Stomach smooth muscle (tissue), 2 donors: Measurements from ENCODE around the gene FANCC.

Experiments used
- H3K27ac ChIP-seq: one replicate; pipeline ENCODE4 v1.7.0; 2013; ENCODE audit warnings: mild to moderate bottlenecking, low read length, inconsistent platforms
- H3K27me3 ChIP-seq, 2 donors: one replicate each; pipeline ENCODE4 v1.7.0; 2013; ENCODE audit warnings: low read length in 2 of 2; ENCODE audit not compliant: insufficient read depth in 2 of 2, control insufficient read depth in 1 of 2
- H3K36me3 ChIP-seq, 2 donors: one replicate each; pipeline ENCODE4 v1.7.0; 2013; ENCODE audit warnings: low read length in 2 of 2; ENCODE audit not compliant: control insufficient read depth in 2 of 2, insufficient read depth in 2 of 2
- H3K4me1 ChIP-seq: one replicate; pipeline ENCODE4 v1.7.0; 2013; ENCODE audit warnings: low read length; ENCODE audit not compliant: control insufficient read depth, insufficient read depth
- H3K4me3 ChIP-seq, 2 donors: one replicate each; pipeline ENCODE4 v1.7.0; 2013; ENCODE audit warnings: low read length in 2 of 2
- H3K9ac ChIP-seq, 2 donors: one replicate each; pipeline ENCODE4 v1.7.0; 2013; ENCODE audit warnings: low read length in 2 of 2, mild to moderate bottlenecking in 1 of 2
- H3K9me3 ChIP-seq, 2 donors: one replicate each; pipeline ENCODE4 v1.7.0; 2013; ENCODE audit warnings: low read length in 2 of 2; ENCODE audit not compliant: control insufficient read depth in 2 of 2
- donor health status: healthy.
- donor health status: Pancreatic carcinoma.

FANCC gene

DNA sequence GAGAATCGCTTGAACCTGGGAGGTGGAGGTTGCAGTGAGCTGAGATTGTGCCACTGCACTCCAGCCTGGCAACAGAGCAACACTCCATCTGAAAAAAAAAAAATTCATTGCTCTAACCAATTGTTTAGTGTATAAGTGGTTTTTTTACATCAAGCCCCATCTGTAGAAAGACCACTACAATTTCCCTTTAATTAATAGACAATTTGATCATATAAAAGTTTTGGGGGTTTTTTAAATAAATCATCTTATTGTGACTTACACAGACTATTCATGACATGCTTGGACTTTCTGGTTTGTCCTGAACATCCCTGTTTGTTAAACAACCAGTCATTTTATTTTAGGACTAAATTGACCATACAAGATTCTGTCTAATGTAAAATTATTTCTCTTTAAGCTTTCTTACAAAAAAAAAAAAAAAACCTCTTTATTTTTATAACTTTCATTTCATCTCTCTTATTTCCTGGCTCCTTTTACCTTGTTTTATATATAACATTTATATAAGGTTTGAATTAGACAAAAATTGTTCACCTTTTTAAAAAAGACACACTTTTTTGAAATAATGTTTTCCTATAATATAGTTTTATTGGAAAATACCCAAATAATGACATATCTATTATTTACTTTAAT is 9.8 kb upstream of the FANCC start:
- Histone ChIP-seq H3K36me3 (no peaks in the 10 kb centered on the region), H3K4me1 (no peaks in the 10 kb centered on the region), H3K9me3 (no peaks in the 10 kb centered on the region), H3K27me3 (peaks cover 0 to 2% of the 10 kb centered on the region in 2 donors), H3K9ac (no peak overlapping the region), H3K4me3 (no peak overlapping the region), H3K27ac (no peak overlapping the region)

DNA sequence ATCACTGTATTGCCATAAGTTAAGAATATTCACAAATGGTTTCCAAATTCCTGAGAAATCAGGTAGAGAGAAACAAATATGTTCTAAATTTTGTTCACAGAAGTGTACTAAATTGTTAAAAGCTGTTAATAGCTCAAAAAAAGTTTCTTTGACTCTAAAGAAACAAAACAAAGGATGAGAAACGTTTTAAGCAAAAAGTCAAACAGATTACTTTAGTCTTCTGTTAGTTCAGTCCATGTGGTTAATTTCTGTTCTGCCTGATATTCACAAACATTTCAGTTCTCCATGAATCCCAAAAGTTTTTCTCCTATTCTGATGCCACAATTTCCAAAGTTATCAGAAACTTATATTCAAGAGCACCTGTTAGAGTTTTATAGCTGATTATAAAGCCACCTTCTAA is 7.7 kb upstream of the FANCC start:
- no peak overlapping the region for H3K4me3 ChIP-seq
- no peaks in the 10 kb centered on the region for H3K36me3 ChIP-seq
- no peaks in the 10 kb centered on the region for H3K9me3 ChIP-seq
- no peak overlapping the region for H3K27ac ChIP-seq
- no peaks in the 10 kb centered on the region for H3K4me1 ChIP-seq
- H3K27me3 ChIP-seq = peaks cover 0 to 2% of the 10 kb centered on the region in 2 donors
- no peak overlapping the region for H3K9ac ChIP-seq

DNA sequence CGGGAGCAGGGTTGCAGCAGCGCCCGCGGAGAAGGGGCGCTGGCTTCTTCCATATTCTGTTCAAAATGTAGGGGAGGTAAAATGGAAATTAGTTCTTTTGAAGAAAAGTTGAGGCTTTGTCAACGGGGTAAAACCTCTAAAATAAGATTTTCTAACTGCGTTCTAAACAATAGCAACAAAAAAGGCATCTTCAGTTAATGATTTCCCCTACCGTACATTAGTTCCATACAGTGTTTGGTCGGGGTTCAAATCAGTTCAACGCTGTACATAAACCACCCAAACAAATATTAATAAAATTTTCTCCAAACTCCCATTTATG is 343 bp upstream of the FANCC start:
- Histone ChIP-seq H3K4me3 (peak overlapping the region; percentile 86 to 97), H3K36me3 (no peaks in the 10 kb centered on the region), H3K9ac (peak overlapping the region; percentile 80 to 85), H3K4me1 (no peaks in the 10 kb centered on the region), H3K27me3 (peaks cover 0 to under 1% of the 10 kb centered on the region in 2 donors), H3K27ac (peak overlapping the region; percentile 80), H3K9me3 (no peaks in the 10 kb centered on the region)

DNA sequence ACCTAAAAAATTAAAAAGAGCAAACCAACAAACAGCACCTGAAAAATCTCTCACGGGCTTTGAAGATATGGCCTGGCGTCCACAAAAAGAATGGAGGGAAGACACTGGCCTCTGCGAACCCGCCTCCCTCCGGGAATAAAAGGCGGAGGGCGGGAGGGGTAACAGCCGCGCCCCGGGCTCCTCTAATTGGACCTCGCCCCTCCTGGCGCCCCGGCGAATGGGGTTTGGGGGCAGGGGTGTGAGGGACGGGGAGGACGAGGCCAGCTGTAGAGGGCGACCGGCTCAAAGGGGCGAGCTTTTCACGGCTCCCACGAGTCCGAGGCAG is 753 bp downstream of the FANCC start:
- Histone ChIP-seq H3K27ac (peak overlapping the region; percentile 80), H3K4me3 (peak overlapping the region; percentile 86 to 97), H3K27me3 (no peaks in the 10 kb centered on the region), H3K4me1 (no peaks in the 10 kb centered on the region), H3K36me3 (no peaks in the 10 kb centered on the region), H3K9me3 (no peaks in the 10 kb centered on the region), H3K9ac (peak overlapping the region in 1 of 2 donors; percentile 85)

DNA sequence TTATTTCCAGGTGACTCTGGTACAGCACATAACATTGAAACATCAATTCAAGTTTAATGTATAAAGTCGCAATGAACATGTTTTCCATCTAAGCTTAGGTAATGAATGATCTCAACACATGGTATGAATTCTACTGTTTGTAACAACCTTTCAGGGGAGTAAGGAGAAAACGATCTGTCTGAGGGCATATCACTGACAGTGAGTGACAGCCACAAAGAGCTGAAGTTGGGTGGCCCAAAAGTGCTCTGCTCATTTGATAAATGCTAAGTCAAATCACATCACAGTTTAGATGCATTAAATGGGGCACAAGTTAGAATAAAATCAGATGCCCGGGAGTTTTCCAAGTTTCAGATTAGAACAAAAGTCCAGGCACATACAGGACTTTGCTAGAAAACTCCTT is 1.2 kb downstream of the FANCC start:
- no peaks in the 10 kb centered on the region for H3K36me3 ChIP-seq
- peak overlapping the region; percentile 86 to 97 for H3K4me3 ChIP-seq
- H3K27me3 ChIP-seq = no peaks in the 10 kb centered on the region
- H3K9ac ChIP-seq = peak overlapping the region in 1 of 2 donors; percentile 85
- H3K27ac ChIP-seq = no peak overlapping the region
- H3K9me3 ChIP-seq = no peaks in the 10 kb centered on the region
- no peaks in the 10 kb centered on the region for H3K4me1 ChIP-seq

DNA sequence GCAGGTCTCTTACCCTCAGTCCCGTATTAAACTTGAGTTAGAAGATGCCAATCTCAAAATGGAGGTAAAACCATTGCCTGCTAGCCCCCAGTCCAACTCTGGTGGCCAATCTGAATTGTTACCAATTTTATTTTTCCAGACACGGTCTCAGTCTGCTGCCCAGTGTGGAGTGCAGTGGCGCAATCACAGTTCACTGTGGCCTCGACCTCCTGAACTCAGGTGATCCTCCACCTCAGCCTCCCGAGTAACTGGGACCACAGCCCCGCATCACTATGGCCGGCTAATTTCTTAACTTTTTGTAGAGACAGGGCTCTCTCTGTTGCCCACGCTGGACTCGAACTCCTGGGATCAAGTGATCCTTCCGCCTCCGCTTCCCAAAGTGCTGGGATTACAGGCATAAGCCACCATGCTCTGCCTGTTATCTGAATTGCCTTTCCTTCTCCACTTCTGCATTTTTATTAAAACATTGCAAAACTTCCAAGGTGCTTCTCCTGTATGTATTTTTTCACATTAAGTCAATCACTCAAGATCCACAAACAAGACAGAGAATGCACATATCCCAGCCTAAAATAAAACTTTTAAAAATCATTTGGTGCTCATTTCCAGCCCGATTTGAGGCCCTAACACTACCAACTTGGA is 2.3 kb downstream of the FANCC start:
- no peak overlapping the region for H3K27ac ChIP-seq
- no peak overlapping the region for H3K4me3 ChIP-seq
- H3K9me3 ChIP-seq = no peaks in the 10 kb centered on the region
- no peaks in the 10 kb centered on the region for H3K36me3 ChIP-seq
- no peaks in the 10 kb centered on the region for H3K27me3 ChIP-seq
- H3K9ac ChIP-seq = no peak overlapping the region
- H3K4me1 ChIP-seq = no peaks in the 10 kb centered on the region

DNA sequence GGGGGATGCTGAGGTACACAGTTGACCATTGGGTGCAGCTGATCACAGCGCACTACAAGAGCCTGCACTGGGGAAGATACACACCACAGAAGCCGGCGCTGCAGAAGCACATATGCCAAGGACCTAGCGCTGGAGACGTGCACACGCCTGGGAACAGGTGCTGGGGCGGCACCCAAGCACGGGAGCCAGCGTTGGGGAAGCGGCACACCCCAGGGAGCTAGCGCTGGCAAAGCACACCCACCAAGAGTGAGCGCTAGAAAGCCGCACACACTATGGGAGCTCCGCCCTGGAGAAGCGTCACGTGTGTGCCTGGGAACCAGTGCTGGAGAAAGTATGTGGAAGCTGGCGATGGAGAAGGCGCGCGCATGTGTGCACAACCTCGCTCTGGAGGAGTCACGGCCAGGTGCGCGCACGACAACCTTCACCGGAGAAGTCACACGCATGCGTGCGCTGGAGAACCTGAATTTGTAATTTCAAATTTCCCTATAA is 4.5 kb downstream of the FANCC start:
- H3K4me3 ChIP-seq = peak overlapping the region; percentile 52 to 75
- no peak overlapping the region for H3K9ac ChIP-seq
- H3K36me3 ChIP-seq = no peaks in the 10 kb centered on the region
- H3K9me3 ChIP-seq = no peaks in the 10 kb centered on the region
- no peaks in the 10 kb centered on the region for H3K4me1 ChIP-seq
- no peaks in the 10 kb centered on the region for H3K27me3 ChIP-seq
- no peak overlapping the region for H3K27ac ChIP-seq

DNA sequence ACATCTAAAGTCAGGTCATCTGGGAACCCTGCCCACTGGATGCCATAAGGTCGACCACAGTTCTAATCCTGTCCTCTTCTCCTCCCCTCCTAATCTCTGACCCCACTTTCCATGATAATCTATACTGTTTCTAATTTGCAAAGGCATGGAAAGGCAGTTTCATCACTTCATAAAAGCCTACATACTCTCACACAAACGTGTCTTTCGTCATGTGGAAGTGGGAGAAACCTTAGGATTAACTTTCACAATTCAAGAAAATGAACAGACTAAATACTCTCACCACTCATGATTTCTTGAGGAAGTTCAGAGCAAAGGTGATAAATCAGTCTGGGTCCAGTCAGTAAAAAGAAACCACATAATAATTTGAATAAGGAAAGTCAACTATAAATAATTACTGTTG is 5.5 kb downstream of the FANCC start:
- no peaks in the 10 kb centered on the region for H3K9me3 ChIP-seq
- H3K27ac ChIP-seq = no peak overlapping the region
- no peak overlapping the region for H3K9ac ChIP-seq

DNA sequence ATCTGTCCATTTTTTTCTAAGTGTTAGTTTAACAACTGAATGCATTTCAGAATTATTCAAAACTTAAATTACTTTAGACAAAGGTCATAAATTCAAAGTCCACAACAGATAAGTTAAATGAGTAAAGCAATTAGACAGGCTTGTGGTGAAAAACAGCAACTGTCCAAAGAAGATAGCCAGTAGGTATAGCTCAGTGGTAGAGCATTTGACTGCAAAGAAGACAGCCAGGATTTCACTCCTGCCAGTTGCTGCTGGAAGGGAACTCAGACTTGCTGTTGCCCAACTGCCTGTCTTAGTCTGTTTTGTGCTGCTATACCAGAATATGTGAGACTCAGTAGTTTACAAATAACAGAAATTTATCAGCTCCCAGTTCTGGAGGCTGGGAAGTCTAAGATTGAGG is 10.0 kb downstream of the FANCC start:
- H3K4me3 ChIP-seq = no peak overlapping the region
- no peak overlapping the region for H3K27ac ChIP-seq
- H3K27me3 ChIP-seq = no peaks in the 10 kb centered on the region
- no peak overlapping the region for H3K9ac ChIP-seq
- no peaks in the 10 kb centered on the region for H3K36me3 ChIP-seq
- no peaks in the 10 kb centered on the region for H3K9me3 ChIP-seq
- H3K4me1 ChIP-seq = no peaks in the 10 kb centered on the region

More for the DNA sequence above, 5.5 kb downstream of the FANCC start:
- H3K36me3 ChIP-seq = no peaks in the 10 kb centered on the region
- no peaks in the 10 kb centered on the region for H3K4me1 ChIP-seq
- no peaks in the 10 kb centered on the region for H3K27me3 ChIP-seq
- H3K4me3 ChIP-seq = no peak overlapping the region

DNA sequence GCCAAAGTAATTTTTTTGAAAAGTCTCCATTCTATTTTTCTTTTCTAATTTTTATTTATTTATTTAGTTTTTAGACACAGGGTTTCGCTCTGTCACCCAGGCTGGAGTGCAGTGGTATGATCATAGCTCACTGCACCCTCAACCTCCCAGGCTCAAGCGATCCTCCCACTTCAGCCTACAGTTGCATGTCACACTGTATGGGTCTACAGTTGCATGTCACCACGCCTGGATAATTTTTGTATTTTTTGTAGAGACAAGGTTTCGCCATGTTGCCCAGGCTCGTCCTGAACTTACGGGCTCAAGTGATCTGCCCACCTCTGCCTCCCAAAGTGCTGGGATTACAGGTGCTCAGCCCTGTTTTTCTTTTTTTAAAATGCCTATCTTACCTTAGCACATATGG is 10.7 kb downstream of the FANCC start:
- Histone ChIP-seq H3K27ac (no peak overlapping the region), H3K4me3 (no peak overlapping the region), H3K9ac (no peak overlapping the region), H3K9me3 (no peaks in the 10 kb centered on the region), H3K4me1 (no peaks in the 10 kb centered on the region), H3K27me3 (no peaks in the 10 kb centered on the region), H3K36me3 (no peaks in the 10 kb centered on the region)

DNA sequence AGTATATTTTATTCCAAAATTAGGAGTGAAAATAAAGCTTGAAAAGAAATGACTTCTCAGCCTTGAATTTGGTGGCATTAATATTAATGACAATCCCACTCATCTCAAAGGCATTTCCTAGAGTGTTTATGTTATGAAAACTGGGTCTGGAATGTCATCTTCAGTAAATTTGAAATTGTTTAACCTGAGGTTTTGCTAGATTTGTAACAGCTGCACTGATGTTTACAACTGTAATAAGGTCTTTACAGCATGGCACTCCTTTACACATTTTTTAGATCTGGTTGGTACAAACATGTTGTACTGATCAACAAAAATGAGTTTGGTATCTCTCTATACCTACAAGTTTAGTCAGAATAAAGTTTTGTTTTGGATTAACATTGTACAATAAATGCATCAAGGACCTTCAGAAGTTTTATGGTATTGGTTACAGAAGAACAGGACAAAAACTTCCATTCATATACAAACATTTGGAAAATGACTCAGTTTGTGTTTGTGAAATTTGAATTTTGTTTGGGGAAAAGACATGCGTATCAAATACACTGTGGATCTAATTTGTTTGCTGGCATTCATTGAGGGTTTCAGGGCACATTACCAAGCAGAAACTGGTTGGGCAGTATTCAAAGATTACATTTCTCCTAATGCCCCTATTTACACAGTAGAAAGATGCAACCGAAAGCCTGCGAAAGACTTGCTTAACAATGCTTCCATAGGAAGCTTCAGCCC is 11.6 kb downstream of the FANCC start:
- H3K27ac ChIP-seq = no peak overlapping the region
- no peaks in the 10 kb centered on the region for H3K9me3 ChIP-seq

More for the DNA sequence above, 11.6 kb downstream of the FANCC start:
- Histone ChIP-seq H3K36me3 (no peaks in the 10 kb centered on the region), H3K4me3 (no peak overlapping the region), H3K27me3 (no peaks in the 10 kb centered on the region), H3K4me1 (no peaks in the 10 kb centered on the region), H3K9ac (no peak overlapping the region)
